ENCODE results near the gene SLAMF6.
A peak's percentile ranks its signal among the peaks of the same experiment; 100 is the strongest.

DNA sequence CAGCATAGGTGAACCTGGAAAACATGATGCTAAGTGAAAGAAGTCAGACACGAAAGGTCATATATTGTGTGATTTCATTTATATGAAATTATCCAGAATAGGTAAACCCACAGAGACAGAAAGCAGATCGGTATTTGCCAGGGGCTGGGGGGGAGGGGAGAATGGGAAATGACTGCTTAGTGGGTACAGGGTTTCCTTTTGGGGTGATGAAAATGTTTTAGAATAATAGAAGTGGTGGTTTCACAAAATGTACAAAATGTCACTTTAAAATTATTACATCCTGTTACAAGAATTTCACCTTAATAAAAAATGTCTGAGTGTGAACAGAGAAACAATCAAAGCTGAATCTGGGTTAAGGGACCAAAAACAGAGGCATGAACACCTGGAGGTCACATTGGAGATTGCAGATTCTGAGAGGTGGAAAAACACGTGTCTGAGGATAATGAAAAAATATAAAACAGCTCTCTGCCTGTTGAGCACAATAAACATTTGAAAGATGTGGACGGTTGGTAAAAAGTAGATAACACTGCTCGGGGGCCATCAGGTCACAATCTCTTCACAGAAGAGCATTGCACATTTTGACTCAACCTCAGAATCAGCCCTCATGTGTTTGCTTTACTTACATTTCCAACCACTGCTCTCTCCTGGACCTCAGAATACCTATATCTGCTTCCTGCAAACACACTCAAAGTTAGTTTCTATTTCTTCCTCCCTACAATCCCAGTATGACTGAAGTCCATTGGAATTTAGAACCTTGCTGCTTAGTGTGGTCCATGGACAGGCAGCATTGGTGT lies 3.2 kb downstream of the SLAMF6 start:
- TF ChIP-seq, protein P1, sequence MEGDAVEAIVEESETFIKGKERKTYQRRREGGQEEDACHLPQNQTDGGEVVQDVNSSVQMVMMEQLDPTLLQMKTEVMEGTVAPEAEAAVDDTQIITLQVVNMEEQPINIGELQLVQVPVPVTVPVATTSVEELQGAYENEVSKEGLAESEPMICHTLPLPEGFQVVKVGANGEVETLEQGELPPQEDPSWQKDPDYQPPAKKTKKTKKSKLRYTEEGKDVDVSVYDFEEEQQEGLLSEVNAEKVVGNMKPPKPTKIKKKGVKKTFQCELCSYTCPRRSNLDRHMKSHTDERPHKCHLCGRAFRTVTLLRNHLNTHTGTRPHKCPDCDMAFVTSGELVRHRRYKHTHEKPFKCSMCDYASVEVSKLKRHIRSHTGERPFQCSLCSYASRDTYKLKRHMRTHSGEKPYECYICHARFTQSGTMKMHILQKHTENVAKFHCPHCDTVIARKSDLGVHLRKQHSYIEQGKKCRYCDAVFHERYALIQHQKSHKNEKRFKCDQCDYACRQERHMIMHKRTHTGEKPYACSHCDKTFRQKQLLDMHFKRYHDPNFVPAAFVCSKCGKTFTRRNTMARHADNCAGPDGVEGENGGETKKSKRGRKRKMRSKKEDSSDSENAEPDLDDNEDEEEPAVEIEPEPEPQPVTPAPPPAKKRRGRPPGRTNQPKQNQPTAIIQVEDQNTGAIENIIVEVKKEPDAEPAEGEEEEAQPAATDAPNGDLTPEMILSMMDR (IDR thresholded peaks at IDR 0.05), result peak in 1 of 4 donors; percentile 12
- no peak for TF ChIP-seq POLR2A (IDR thresholded peaks at IDR 0.05)

Measured in right lobe of liver (tissue), 4 donors.